Endothelial cell of umbilical vein (primary cell): ENCODE results near the gene SELENOO. TPM values are rescaled to one million over a fixed set of nuclear protein-coding genes. Genes with fewer than 3 reads are reported as not detected.

ENCODE experiments used
- BruUV-seq: library from RNA; stranded (reverse); fragments of 400-500 nt; replicated peaks from 2 replicates; lab custom pipeline; 2021; lab: Mats Ljungman, UMichigan
- CTCF ChIA-PET: fragments of 300-600, 350-600 bp; sonication (Branson Sonifier 250); formaldehyde crosslinking; loops from one replicate; lab custom pipeline; 2021; ENCODE audit warnings: antibody characterized with exemption, inconsistent platforms; lab: Charles Lee
- POLR2A ChIA-PET: fragments of 300-600, 350-600 bp; sonication (Branson Sonifier 250); formaldehyde crosslinking; loops from one replicate; lab custom pipeline; 2021; ENCODE audit warnings: antibody characterized with exemption, inconsistent platforms; lab: Charles Lee
- DNase-seq: peaks from one replicate; pipeline ENCODE4 v3.0.0-alpha.2; 2011; ENCODE audit warnings: low read depth, low spot score
- FAIRE-seq: peaks from 2 replicates; lab custom pipeline; 2011; peaks lifted over from hg19 to GRCh38; lab: Jason Lieb, UNC
- H2AFZ ChIP-seq: 2 replicates; pipeline ENCODE4 v1.6.0; 2012; ENCODE audit warnings: low read depth, low read length, control low read depth, inconsistent platforms
- H3K27ac ChIP-seq: 2 replicates; pipeline ENCODE4 v1.5.1; 2011; ENCODE audit warnings: low read depth, mild to moderate bottlenecking, control low read depth, low read length, moderate library complexity; ENCODE audit not compliant: insufficient read depth
- H3K27me3 ChIP-seq, 2 experiments: 2 replicates each; pipeline versions ENCODE4 v1.6.0 to v1.6.1; 2011; ENCODE audit warnings: low read length in 2 of 2, mixed read lengths in 1 of 2; ENCODE audit not compliant: control insufficient read depth in 2 of 2, insufficient read depth in 2 of 2
- H3K36me3 ChIP-seq, 2 experiments: 2 replicates in 1 of 2; 3 replicates in 1 of 2; pipeline ENCODE4 v1.5.1; 2011; ENCODE audit warnings: low read length in 2 of 2, mild to moderate bottlenecking in 1 of 2, moderate library complexity in 1 of 2; ENCODE audit not compliant: control insufficient read depth in 2 of 2, insufficient read depth in 2 of 2; ENCODE audit errors: extremely low read depth in 1 of 2
- H3K4me1 ChIP-seq: 3 replicates; pipeline ENCODE4 v1.5.1; 2011; ENCODE audit warnings: mild to moderate bottlenecking, low read length; ENCODE audit not compliant: control insufficient read depth, insufficient read depth; ENCODE audit errors: extremely low read depth
- H3K4me2 ChIP-seq: 2 replicates; pipeline ENCODE4 v1.6.1; 2011; ENCODE audit warnings: low read length, control low read depth, mixed read lengths; ENCODE audit not compliant: insufficient read depth
- H3K4me3 ChIP-seq, 3 experiments: fragments of 200-600 bp in 1 of 3; sonication (generic), shearing (Covaris generic) in 1 of 3; replicated peaks in 1 of 3; 2 replicates each; pipeline ENCODE4 v1.5.1; 2011 to 2016; ENCODE audit warnings: control low read depth in 3 of 3, low read length in 3 of 3, mild to moderate bottlenecking in 2 of 3, inconsistent platforms in 1 of 3, low read depth in 1 of 3, moderate library complexity in 1 of 3; ENCODE audit not compliant: insufficient read depth in 1 of 3
- H3K79me2 ChIP-seq: 2 replicates; pipeline ENCODE4 v1.6.0; 2012; ENCODE audit warnings: low read length, inconsistent platforms; ENCODE audit not compliant: control insufficient read depth, insufficient read depth
- H3K9ac ChIP-seq: replicated peaks from 2 replicates; pipeline ENCODE3; 2011; ENCODE audit warnings: low read length, control low read depth; ENCODE audit not compliant: insufficient read depth; ENCODE audit errors: extremely low read depth
- H3K9me1 ChIP-seq: replicated peaks from 3 replicates; pipeline ENCODE4 v1.6.0; 2011; ENCODE audit warnings: mild to moderate bottlenecking, low read length; ENCODE audit not compliant: control insufficient read depth, insufficient read depth; ENCODE audit errors: extremely low read depth
- H3K9me3 ChIP-seq: replicated peaks from 2 replicates; pipeline ENCODE4 v1.5.1; 2012; ENCODE audit warnings: low read length, inconsistent platforms; ENCODE audit not compliant: control insufficient read depth, insufficient read depth
- H4K20me1 ChIP-seq: replicated peaks from 2 replicates; pipeline ENCODE3; 2011; ENCODE audit warnings: mild to moderate bottlenecking, low read length; ENCODE audit not compliant: control insufficient read depth, insufficient read depth; ENCODE audit errors: extremely low read depth
- CTCF ChIP-seq, 2 donors: IDR thresholded peaks; 1 replicate in 1 of 2; 2 replicates in 1 of 2; pipeline ENCODE4 v1.5.1; 2011; ENCODE audit warnings: low read length in 2 of 2, mild to moderate bottlenecking in 2 of 2, moderate library complexity in 2 of 2, control low read depth in 1 of 2, inconsistent platforms in 1 of 2, low read depth in 1 of 2; ENCODE audit not compliant: insufficient read depth in 1 of 2; ENCODE audit errors: extremely low read depth in 1 of 2
- EZH2 ChIP-seq: IDR thresholded peaks from 2 replicates; pipeline ENCODE4 v1.6.1; 2012; ENCODE audit warnings: borderline replicate concordance, low read depth, mild to moderate bottlenecking, moderate library complexity, low read length, inconsistent platforms; ENCODE audit not compliant: severe bottlenecking
- FOS ChIP-seq: IDR thresholded peaks from 2 replicates; pipeline ENCODE4 v1.6.1; 2011; ENCODE audit warnings: mild to moderate bottlenecking, low read length, moderate library complexity, borderline replicate concordance; ENCODE audit not compliant: insufficient read depth
- GATA2 ChIP-seq: IDR thresholded peaks from 2 replicates; pipeline ENCODE4 v1.7.0; 2011; ENCODE audit warnings: low read depth, mild to moderate bottlenecking, moderate library complexity, mixed read lengths, low read length; ENCODE audit not compliant: insufficient read length, insufficient read depth
- MYC ChIP-seq: IDR thresholded peaks from one replicate; pipeline ENCODE4 v1.6.1; 2011; ENCODE audit warnings: mild to moderate bottlenecking, low read depth, low read length
- POLR2A ChIP-seq: IDR thresholded peaks from 2 replicates; pipeline ENCODE4 v1.6.1; 2012; ENCODE audit warnings: low read depth, mild to moderate bottlenecking, control low read depth, low read length
- POLR2AphosphoS5 ChIP-seq: IDR thresholded peaks from 2 replicates; pipeline ENCODE4 v1.6.1; 2012; ENCODE audit warnings: low read depth, mild to moderate bottlenecking, control low read depth, low read length, moderate library complexity; ENCODE audit not compliant: insufficient read depth
- dilution Hi-C: fragments of 300-500 bp; cut with MboI; formaldehyde crosslinking; loops from one replicate; pipeline ENCODE4 v1.15.0; 2019; ENCODE audit warnings: low sequenced_read_pairs; ENCODE audit not compliant: extremely low pct_ligation_motif_present
- intact Hi-C: fragments of 100-400 bp; cut with micrococcal nuclease; formaldehyde crosslinking; loops from one replicate; pipeline ENCODE4 v1.10.0; 2022
- polyA plus RNA-seq, 4 experiments: library from polyadenylated mRNA; depleted of rRNA in 3 of 4; stranded (reverse) in 3 of 4; unstranded in 1 of 4; fragments of >200 nt; gene quantifications; 2 replicates each; pipeline versions ENCODE4 v1.2.1 to v1.2.3, GENCODE V29; 2011 to 2012; ENCODE audit warnings: missing spikeins in 1 of 4
- total RNA-seq: library from RNA; stranded (reverse); gene quantifications from 2 replicates; pipeline ENCODE4 v1.2.3, GENCODE V29; 2021

The SELENOO gene
- total and polyA plus RNA-seq, 2 donors (not counting 3 experiments of a cell fraction or from before 2014, with no cell fraction given): 24.1 to 37.5 TPM

- peak overlapping the region; percentile 73 to 74 (median 74) for H3K4me3 ChIP-seq
- H3K27me3 ChIP-seq: no peaks in the 10 kb centered on the region
- no TSS peak for BruUV-seq
- H2AFZ ChIP-seq: no peak overlapping the region
- peaks cover 7% of the 10 kb centered on the region for H3K79me2 ChIP-seq
- H3K27ac ChIP-seq: no peak overlapping the region
- ChIA-PET CTCF (interaction anchor here (1.5 to 4.2 kb wide), 6 partner anchors 8 to 248 kb away, joined by 3 to 60 read pairs (median 20); partner anchors contain the start of genes DENND6B and MAPK12), POLR2A (interaction anchor here (0.6 kb wide), 1 partner anchor 113 kb away, joined by 5 read pairs; no protein-coding TSS in a partner anchor)
- peak overlapping the region; percentile 69 for H3K9ac ChIP-seq
- dilution Hi-C loops: no loop called here
- intact Hi-C loops: no loop called here
- no peak for TF ChIP-seq MYC
- peak; percentile 13 for TF ChIP-seq POLR2AphosphoS5
- peak overlapping the region; percentile 82 for H3K4me2 ChIP-seq
- H3K9me3 ChIP-seq: no peaks in the 10 kb centered on the region
- peaks cover 17% of the 10 kb centered on the region for H3K4me1 ChIP-seq
- DNase-seq (no peak), FAIRE-seq (no peak)
- peaks cover 0 to 21% of the 10 kb centered on the region in 2 experiments for H3K36me3 ChIP-seq
- no peaks in the 10 kb centered on the region for H4K20me1 ChIP-seq
- H3K9me1 ChIP-seq: no peaks in the 10 kb centered on the region
Measured at GRCh38 chr22:50250249-50250554, 49.4 kb downstream of the SELENOO start.

DNA sequence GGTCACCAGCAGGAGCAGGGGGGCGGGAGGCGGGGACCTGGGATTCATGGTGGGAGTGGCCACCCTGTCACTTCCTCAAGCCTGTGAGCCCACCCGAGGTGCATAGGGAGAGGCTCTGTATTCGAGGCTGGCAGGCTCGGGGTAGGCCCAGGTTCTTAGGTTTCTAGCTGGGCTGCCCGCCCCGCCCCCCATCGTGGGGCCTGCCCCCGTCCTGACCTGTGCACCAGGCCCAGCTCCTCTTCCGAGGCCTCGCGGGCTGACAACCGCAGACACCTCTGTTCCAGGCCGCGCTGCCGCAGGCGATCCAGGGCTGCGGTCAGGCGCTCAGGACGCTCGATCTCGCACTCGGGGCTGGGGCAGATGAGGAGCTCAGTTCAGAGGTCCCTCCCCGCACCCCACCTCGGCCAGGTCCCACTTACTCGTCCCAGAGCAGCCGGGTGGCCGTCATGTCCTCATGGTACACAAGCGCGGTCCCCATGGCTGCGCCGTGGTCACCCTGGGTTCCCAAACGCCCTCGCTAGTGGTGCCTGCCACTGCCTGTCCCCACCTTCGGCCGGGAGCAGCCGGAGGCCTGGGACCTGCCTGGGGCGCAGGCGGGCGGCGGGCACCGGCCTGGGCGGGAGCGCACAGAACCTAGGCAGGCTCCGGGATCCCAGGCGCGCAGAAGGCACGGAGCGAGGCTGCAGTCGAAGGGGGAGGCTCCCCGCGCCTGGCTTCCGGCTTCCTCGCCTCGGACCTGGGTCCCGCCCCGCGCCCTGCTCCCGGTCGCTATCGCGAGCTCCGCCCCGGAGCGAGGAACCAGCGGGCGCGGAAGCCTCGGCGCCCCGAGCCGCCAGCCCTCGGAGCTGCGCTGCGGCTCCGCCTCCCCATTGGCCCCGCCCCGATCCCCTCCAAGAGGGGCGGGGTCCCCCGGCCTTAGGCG is 50.0 kb downstream of the SELENOO start, which contains the start of gene HDAC10:
TSS of gene HDAC10 (minus strand) at position 711 of the 922 bp plus-strand sequence. CDS start at position 478, 233 bp downstream.
- peaks cover 0 to 24% of the 10 kb centered on the region in 2 experiments for H3K36me3 ChIP-seq
- FAIRE-seq: peak; percentile 89
- intact Hi-C loops: loop anchor here (1.0 kb wide), 1 partner anchor 19 kb away; the partner anchor contains the start of gene MAPK11
- POLR2A ChIA-PET: interaction anchor here (0.6 kb wide), 1 partner anchor 113 kb away, joined by 5 read pairs; no protein-coding TSS in a partner anchor
- H3K9me3 ChIP-seq: no peaks in the 10 kb centered on the region
- DNase-seq: peak; percentile 76
- TF ChIP-seq EZH2 (no peak), MYC (no peak), CTCF (IDR thresholded peaks at IDR 0.05; ENCODE audit: extremely low read depth in 1 of 2, insufficient read depth in 1 of 2, low read depth in 1 of 2, low read length in 2 of 2) (no peak), FOS (no peak), POLR2AphosphoS5 (peak; percentile 78), GATA2 (no peak), POLR2A (peak; percentile 68)
- peaks cover 2% of the 10 kb centered on the region for H3K79me2 ChIP-seq
- H3K4me1 ChIP-seq: peaks cover 13% of the 10 kb centered on the region
- peak within 1 kb of the TSS; percentile 69 for H3K9ac ChIP-seq
- dilution Hi-C loops: no loop called here
- no peaks in the 10 kb centered on the region for H3K27me3 ChIP-seq
- TSS peak; percentile 7 for BruUV-seq
- CTCF ChIA-PET: interaction anchor here (0.8 to 4.2 kb wide), 9 partner anchors 8 to 247 kb away, joined by 3 to 60 read pairs (median 9); partner anchors contain the start of genes DENND6B and MAPK12
- H4K20me1 ChIP-seq: no peaks in the 10 kb centered on the region
- no peaks in the 10 kb centered on the region for H3K9me1 ChIP-seq
- H2AFZ ChIP-seq: peak within 1 kb of the TSS; percentile 72
- H3K4me2 ChIP-seq: peak within 1 kb of the TSS; percentile 82
- H3K4me3 ChIP-seq: peak within 1 kb of the TSS; percentile 73 to 74 (median 74)
- H3K27ac ChIP-seq: peak within 1 kb of the TSS; percentile 26
